ENCODE results near the gene RPS19.

RPS19 gene

DNA sequence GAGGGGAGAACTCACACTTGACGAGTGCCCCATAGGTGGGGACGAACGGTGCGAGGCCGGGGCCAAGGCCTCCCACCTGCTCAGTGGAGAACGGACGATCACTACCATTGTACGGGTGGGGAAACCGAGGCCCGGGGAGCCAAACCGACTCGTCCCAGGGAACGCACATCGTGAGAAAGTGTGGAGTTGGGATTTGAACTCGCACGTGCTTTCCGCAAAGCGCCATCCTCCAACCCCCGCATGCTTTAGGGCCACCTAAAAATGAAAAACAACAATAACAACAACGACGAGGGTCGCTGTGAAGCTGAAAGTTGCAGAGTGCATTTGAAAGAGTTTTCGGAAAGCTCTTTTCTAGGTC, 23.4 kb downstream of the RPS19 start:
- TF ChIP-seq, protein P1, sequence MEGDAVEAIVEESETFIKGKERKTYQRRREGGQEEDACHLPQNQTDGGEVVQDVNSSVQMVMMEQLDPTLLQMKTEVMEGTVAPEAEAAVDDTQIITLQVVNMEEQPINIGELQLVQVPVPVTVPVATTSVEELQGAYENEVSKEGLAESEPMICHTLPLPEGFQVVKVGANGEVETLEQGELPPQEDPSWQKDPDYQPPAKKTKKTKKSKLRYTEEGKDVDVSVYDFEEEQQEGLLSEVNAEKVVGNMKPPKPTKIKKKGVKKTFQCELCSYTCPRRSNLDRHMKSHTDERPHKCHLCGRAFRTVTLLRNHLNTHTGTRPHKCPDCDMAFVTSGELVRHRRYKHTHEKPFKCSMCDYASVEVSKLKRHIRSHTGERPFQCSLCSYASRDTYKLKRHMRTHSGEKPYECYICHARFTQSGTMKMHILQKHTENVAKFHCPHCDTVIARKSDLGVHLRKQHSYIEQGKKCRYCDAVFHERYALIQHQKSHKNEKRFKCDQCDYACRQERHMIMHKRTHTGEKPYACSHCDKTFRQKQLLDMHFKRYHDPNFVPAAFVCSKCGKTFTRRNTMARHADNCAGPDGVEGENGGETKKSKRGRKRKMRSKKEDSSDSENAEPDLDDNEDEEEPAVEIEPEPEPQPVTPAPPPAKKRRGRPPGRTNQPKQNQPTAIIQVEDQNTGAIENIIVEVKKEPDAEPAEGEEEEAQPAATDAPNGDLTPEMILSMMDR (IDR thresholded peaks at IDR 0.05; ENCODE audit: low read depth, low read length, missing control alignments): no peak
- H3K27me3 ChIP-seq (replicated peaks): no peaks in the 10 kb centered on the region
- no peaks in the 10 kb centered on the region for H3K36me3 ChIP-seq (replicated peaks)
- H3K27ac ChIP-seq: no peak overlapping the region
- peak overlapping the region; percentile 87 for H3K4me3 ChIP-seq (ENCODE audit: low read depth, low read length)
- in situ Hi-C loops (cut with HindIII; ENCODE audit: low pct_ligation_motif_present, low sequenced_read_pairs): no loop called here
- DNase-seq: no peak

- Histone ChIP-seq H3K36me3 (replicated peaks) (peaks cover under 1% of the 10 kb centered on the region), H3K27ac (peak overlapping the region; percentile 56), H3K27me3 (replicated peaks) (no peaks in the 10 kb centered on the region), H3K4me3 (ENCODE audit: low read depth, low read length) (peak overlapping the region; percentile 87)
- in situ Hi-C loops (cut with HindIII; ENCODE audit: low pct_ligation_motif_present, low sequenced_read_pairs): no loop called here
- TF ChIP-seq, protein P1 (IDR thresholded peaks at IDR 0.05; ENCODE audit: low read depth, low read length, missing control alignments): no peak
- peak; percentile 93 for DNase-seq
Measured at GRCh38 chr19:41883821-41884733, 24.0 kb downstream of the RPS19 start.

DNA sequence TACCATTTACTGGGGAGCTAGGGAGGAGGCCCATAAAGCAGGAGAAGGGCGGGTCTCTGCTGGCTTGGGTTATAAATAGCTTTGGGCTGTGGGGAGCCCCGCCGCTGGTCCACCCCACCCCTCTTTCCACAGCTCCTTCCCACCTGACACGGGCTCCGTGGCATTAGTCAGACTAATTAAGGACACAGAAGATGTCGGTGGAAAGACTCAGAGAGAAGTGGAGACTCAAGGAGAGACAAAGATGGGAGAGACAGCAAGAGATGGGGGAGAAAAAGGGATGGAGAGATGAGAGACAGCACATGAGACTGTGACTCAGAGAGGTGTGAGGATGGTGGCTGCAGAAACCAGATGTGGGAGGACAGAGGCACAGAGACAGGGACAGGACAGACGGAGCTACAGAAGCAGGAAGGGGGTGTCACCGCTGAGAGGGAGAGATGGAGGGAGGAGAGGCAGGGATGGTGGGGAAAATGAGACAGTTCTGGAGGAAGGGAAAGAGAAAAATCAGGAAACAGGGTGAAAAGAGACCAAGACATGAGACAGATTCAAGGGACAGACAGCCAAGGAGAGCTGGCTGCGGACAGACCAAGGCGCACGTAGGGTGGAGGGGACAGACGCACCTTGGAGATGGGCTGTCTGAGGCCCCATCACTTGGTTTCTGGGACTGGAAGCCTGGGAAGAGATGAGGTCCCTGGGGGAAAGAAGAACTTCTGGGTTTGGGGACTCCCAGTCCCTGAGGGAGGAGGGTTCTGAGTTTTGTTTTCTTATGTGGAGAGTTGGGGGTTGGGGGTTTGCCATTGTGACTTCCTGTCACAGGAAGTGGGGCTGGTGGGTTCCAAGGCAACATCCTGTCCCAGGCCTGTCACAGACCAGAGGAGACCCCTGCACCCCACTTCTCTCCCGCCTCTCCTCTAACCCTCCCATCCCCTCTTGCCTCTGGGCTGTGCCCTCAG, 27.0 kb downstream of the RPS19 start:
- DNase-seq: no peak
- TF ChIP-seq, protein P1 (IDR thresholded peaks at IDR 0.05; ENCODE audit: low read depth, low read length, missing control alignments): no peak
- H3K27ac ChIP-seq: no peak overlapping the region
- H3K4me3 ChIP-seq (ENCODE audit: low read depth, low read length): no peak overlapping the region
- peaks cover 9% of the 10 kb centered on the region for H3K36me3 ChIP-seq (replicated peaks)
- in situ Hi-C loops (cut with HindIII; ENCODE audit: low pct_ligation_motif_present, low sequenced_read_pairs): no loop called here
- H3K27me3 ChIP-seq (replicated peaks): no peaks in the 10 kb centered on the region

- in situ Hi-C loops (cut with HindIII; ENCODE audit: low pct_ligation_motif_present, low sequenced_read_pairs): no loop called here
- no peak for DNase-seq
- Histone ChIP-seq H3K27ac (no peak overlapping the region), H3K27me3 (replicated peaks) (no peaks in the 10 kb centered on the region), H3K36me3 (replicated peaks) (peaks cover 16% of the 10 kb centered on the region), H3K4me3 (ENCODE audit: low read depth, low read length) (no peak overlapping the region)
- TF ChIP-seq, protein P1 (IDR thresholded peaks at IDR 0.05; ENCODE audit: low read depth, low read length, missing control alignments): peak; percentile 56
Measured at GRCh38 chr19:41887711-41888382, 27.8 kb downstream of the RPS19 start.

DNA sequence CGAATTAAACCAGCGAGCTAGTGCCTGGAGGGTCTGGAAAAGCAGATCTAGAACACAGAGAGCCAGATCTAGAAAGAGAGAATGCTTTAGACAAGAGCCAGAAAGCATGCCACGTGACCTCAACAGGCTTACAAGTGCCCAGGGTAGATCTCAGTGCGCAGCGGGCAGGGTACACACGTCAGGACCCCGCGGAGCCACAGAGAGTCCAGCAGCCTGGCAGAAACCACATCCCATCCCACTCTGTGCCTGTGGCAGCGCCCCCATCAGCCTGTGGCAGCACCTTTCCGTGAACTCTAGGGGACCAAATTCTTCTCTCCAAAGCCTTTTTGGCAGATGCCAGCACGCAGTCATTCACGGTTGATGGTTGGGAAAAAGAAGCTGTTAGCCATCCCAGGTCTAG, 28.9 kb downstream of the RPS19 start:
- H3K4me3 ChIP-seq (ENCODE audit: low read depth, low read length): no peak overlapping the region
- TF ChIP-seq, protein P1 (IDR thresholded peaks at IDR 0.05; ENCODE audit: low read depth, low read length, missing control alignments): no peak
- peaks cover 19% of the 10 kb centered on the region for H3K36me3 ChIP-seq (replicated peaks)
- no peaks in the 10 kb centered on the region for H3K27me3 ChIP-seq (replicated peaks)
- in situ Hi-C loops (cut with HindIII; ENCODE audit: low pct_ligation_motif_present, low sequenced_read_pairs): no loop called here
- H3K27ac ChIP-seq: no peak overlapping the region
- no peak for DNase-seq
